ENCODE results near the gene PODXL.
"Not testable (repeated sequence)": the region's sequence is repeated elsewhere in the genome, so short reads cannot be mapped to it uniquely, and the experiment has no call there.

The PODXL gene

DNA sequence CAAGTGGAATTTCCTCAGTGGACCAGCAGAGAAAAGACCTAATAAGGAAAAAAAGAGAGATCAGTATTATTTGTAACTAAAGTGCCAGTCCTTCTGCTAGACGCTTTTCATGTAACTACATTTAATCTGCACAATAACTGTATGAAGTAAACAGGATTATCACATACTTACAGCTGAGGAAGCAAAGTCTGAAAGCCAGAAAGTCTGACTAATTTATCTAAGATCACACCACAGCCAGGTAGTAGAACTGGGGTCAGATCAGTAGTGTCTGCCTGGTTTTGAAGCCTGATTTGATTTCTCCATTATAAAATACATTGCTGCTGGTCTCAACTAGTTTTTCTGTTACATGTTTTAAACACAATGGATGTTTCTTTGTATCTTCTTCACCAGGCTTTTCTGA is 69.2 kb downstream of the PODXL start:
- no peak for DNase-seq

DNA sequence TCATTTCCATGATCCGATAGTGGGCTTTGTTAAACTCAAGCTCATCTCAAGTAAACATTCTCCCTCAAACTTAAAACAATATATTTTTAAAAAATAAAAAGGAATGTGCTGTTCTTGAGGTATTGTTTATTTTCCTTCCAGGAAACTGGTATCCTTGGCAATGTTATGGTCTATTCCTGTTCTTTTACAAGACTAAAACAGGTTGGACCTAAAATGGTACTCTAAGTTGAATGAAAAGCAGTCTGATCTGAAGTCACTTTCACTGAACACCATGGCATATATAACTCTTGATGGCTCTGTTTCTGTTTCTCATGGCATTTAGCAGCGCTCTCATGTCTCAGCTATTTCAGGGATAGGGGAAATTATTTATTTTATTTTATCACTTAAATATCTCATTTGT is 70.1 kb downstream of the PODXL start:
- no peak for DNase-seq

DNA sequence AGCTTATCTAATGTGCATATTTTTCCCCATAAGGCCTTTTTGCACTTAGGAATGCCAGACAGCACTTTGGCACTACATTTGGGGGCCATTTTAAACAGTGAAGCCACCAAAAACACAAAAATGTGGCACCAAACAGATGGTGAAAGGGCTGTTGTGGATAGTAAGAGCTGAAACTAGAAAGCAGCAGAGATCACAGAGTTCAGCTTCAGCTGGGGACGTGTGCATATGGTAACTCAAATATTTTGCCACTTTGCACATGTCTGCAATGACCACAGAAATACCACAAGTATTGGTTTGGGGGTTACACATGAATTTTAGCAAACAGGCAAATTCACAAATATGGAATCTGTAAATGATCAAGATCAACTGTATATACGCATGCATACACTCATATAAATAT is 72.8 kb downstream of the PODXL start:
- no peak for DNase-seq

DNA sequence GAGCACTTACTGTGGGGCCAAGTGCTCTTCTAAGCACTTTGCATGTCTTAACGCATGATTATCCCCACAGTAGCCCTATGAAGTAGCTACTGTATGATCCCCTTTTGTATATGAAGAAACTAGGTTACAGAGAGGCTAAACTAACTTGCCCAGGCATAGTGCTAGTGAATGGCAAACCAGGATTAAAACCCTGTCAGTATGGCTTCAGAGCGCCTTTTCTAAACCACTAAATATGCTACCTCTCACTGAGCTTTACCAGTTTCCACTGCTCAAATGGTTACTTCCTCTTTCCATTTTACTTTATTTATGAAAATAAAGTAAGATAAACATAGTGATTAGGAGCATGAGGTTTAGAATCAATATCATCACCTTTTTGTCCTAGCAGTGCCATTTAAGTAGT is 73.6 kb downstream of the PODXL start:
- no peak for DNase-seq

DNA sequence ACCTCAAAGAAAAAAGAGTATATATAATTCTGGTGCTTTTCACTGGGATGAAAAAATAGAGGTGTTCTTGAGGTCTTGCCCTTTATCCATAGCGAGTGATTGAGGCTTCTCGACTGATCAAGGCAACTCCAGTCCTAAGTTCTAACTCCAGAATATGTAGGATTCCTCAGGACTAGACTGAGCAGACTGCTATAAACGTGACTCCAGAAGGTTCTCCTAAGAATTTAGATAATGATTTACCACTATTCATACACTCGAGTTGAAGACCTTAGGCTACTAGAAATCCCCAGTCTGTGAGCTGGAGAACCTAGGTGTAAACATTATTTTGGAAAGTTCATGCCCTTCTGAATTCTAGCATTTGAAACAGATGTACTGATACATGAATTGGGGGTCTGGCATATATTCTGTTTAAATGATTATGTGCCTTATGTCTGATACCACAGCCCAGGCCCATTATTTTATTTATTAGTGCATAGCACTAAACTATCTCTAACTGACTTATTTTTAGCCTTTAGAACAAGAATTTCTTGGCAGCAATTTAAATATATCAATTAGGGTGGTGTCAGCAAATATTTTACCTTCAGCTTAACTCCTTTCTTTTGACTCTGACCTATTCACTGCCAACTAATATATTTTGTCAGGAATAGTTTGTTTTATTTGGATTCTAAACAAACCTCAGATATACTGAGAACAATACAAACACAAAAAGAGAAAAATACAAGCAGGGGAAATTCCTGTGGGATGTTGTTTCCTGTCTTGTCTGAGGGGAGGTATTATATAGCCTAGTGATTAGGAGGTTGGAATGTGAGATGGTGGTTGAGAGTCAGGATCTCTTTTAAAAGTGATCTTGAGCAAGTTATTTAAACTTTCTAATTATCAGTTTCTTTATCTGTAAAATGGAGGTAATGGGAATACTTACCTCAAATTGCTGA is 75.8 kb downstream of the PODXL start:
- DNase-seq = no peak

DNA sequence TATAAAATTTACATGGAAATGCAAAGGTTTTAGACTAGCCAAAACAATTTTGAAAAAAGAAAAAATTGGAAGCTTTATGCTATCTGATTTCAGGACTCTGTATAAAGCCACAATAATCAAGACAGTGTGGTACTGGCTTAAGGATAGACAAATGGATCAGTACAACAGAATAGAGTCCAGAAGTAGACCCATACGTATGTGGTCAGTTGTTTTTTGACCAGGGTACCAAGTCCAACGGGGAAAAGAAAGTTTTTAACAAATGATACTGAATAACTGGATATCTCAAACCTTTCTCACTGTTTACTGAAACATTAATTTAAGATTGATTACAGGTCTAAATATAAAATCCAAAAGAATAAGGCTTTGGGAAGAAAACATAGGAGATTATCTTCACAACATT is 79.7 kb downstream of the PODXL start:
- DNase-seq = no peak

DNA sequence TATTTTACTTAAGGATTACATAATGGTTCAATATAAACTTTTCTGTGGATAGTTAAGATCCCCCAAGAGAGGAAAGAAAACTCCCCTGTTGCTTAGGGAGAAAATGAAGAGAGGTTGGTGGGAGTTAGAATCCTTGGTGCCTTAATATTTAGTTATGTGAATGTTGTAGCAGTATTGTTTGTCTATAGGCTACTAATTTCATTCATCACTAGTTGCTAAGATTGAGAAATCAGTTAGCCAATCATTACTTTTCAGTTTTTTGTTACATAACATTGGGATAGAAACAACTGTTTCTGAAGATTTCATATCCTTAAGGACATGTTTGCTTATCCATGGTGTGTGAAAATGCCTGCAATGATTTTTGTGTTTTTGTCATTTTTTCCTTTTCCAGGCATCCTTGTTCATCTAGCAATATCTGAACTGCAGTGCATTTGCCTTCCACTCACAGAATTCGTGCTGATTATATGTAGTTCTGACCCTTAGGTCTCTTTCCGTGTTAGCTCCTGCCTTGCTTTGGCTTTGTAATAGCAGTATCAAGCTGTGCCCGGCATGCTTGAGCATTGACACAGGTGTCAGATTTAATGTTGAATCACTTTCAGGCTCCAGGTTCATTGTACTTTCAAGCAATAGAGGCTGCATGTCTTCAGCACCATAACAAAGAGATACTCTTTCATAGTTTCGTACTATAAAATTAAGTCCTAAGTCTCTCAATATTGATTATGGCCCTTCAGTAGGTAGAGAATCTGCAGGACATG is 85.0 kb downstream of the PODXL start:
- DNase-seq = peak; percentile 75

DNA sequence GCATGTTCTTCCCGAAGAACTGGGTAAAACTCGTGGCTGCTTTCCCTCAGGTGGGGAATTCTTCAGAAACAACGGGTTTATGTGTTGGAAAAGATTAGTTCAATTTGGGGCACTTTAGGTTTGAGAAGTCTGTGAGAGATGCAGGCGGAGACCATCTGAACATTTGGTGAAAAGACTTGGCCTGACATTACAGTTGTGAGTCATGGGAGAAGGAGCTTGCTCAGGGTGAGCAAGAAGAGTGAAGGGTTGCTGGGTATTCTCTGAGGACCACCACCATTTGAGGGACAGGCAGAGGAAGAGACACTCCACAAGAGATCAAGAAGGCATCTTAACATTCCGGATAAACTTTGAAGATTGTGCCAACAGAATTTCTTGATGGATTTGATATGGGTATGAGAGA is 88.6 kb downstream of the PODXL start:
- no peak for DNase-seq

DNA sequence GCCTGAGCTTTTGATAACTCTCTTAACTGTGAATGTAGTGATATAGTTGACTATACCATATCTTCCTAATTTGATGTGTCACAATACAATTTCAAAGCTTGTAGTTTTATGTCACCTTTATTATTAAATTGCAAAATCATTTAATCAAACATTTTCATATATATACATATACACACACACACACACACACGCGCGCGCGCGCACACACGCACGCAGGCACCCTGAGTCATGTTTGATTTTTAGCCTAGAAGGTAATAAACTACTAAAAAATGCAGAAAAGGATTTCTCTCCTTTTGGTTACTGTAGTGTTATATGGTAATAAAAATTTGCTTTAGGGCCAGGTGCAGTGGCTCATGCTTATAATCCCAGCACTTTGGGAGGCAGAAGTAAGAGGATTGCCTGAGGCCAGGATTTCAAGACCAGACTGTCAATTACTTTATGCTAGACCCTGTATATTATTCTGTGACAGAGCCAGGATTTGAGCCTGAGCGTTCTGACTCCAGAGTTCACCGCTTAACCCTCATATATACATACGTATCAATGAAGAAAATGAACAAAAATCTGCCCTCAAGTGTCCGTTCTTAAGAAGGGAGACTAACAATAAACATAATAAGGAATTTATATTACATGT is 89.6 kb downstream of the PODXL start:
- DNase-seq = no peak

DNA sequence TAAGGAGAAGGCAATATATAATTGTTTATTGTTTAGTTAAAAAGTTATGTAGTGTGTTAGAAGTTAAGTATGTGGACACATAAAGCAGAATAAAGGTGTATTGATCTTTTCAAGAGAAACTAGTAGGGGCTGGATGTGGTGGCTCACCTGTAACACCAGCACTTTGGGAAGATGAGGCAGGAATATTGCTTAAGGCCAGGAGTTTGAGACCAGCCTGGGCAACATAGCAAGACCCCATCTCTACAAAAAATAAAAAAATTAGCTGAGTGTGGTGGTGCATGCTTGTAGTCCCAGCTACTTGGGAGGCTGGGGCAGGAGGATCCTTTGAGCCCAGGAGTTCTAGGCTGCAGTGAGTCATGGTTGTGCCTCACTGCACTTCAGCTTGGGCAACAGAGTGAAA is 93.7 kb downstream of the PODXL start:
- DNase-seq = not testable (repeated sequence)

DNA sequence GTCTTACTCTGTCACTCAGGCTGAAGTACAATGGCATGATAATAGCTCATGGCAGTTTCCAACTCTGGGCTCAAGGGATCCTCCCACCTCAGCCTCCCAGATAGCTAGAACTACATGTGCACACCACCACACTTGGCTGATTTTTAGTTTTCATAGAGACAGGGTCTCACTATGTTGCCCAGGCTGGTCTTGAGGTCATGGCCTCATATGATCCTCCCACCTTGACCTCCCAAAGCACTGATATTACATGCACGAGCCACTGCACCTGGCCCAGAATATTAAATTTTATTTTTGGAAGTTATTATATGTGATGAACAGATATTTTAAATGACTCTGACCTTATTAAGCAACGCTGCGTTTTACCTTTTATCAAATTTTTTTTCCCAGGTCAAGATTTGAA is 94.4 kb downstream of the PODXL start:
- no peak for DNase-seq

DNA sequence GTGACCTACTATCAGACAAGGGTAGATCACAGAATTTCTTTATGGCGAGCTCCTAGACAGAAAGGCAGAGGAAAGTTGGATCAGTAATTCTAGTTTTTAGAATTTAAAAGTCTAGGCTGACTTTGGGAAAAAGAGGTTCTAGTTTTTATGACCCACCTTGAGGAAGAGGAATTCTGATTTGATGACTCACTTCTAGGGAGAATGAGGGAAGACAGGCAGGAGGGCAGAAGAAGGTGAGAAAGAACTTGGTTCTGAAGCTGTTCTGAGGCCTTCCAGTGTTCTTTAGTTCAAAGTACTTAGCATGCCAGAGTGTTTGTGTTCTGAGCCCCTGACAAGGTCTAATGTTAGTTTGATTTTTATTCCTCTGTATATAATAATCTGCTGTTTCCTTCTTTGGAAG is 97.2 kb downstream of the PODXL start:
- no peak for DNase-seq

DNA sequence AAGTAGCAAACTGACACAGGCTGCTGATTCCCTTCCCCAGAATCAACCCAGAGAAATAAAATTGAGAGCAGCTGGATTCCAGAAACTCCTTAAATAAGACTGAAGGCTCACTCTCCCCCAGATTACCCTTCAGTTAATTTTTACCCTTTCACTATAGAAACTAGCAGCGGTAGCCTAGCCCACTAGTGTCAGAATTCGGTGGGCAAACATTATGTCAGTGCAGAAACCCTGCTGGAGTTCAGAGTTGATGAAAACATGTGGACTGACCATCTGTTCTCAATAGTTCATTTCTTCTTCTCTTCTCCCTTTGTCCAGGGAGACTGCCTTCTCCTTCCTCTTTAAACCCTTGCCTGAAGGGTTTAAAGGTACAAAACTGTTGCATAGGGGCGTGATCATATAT is 100.1 kb downstream of the PODXL start:
- no peak for DNase-seq

DNA sequence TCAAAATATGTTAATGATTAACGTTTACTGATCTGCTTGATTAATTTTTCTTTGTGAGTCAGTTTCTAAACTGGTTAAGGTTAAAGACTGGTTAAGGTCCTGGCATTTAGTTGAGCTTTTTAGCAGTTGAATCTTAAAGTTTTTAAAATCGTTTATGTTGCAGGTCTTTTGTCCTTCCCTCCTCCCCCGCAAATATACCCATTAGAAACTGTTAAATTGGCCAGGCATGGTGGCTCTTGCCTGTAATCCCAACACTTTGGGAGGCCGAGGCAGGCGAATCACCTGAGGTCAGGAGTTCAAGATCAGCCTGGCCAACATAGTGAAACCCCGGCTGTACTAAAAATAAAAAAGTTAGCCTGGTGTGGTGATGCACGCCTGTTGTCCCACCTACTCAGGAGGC is 100.9 kb downstream of the PODXL start:
- DNase-seq = no peak

DNA sequence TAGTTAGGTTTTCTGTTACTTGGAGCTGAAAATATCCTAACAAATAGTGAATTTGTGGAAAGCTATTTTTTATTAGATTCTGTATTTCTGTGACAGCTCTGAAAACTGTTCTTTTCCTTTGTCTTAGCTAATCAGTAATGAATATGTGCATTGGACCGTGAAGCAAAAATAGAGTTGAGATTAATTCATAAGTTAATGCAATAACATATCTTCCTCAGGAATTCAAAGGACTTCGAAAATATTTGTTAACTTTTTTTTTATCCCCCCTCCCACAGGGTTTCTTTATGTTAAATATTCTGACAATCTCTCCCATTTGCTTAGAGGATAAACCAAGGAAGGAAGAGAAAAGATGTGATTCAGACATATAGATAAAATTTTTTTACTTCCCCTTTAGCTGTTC is 101.4 kb downstream of the PODXL start:
- no peak for DNase-seq

DNA sequence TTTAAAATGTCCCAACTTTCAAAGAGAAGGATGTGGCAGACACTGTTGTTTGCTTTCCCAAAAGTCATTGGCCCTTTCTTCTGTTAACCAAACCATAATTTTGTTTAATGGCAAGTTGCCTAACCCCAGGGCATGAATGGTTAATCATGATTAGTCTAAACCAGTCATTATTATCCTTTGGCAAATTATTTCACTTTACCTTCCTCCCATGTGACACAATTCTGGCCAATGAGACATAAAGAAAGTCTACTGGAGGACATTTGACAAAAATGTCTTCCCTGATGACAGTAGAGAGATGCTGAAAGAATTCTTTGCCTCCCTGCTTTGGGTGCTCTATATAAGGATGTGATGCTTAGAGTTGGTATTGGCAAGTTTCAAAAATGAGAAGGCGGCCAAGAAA is 101.9 kb downstream of the PODXL start:
- DNase-seq = no peak
